SJCRH30 (cell line): ENCODE data around the gene PIGBOS1. TPM values are rescaled to one million over a fixed set of nuclear protein-coding genes. Genes with fewer than 3 reads are reported as not detected.

Source experiments
- total RNA-seq: library from RNA; depleted of rRNA; stranded (reverse); fragments of >200 nt; shearing (Covaris generic); gene quantifications from 2 replicates; pipeline ENCODE4 v1.2.3, GENCODE V29; 2014; rRNA removed

PIGBOS1 gene
- total RNA-seq, 1 experiment from 2014 or later, result 11.3 TPM

Other genes starting within 250 kb of the PIGBOS1 start
- 134 and 140 TPM in 2 replicates for gene RSL24D1, start 122.2 kb downstream of the PIGBOS1 start, total RNA-seq
- gene RAB27A, start 29.3 kb downstream of the PIGBOS1 start, total RNA-seq, result 7.0 and 12.2 TPM in 2 replicates
- 7.3 and 7.6 TPM in 2 replicates for gene PIGB, start 99 bp upstream of the PIGBOS1 start, total RNA-seq
- 5.4 and 6.2 TPM in 2 replicates for gene CCPG1, start 89.2 kb upstream of the PIGBOS1 start, total RNA-seq
- 0.20 TPM in 1 of 2 replicates, not detected in the other for gene PIERCE2, start 89.4 kb upstream of the PIGBOS1 start, total RNA-seq
- gene DNAAF4, start 189.1 kb upstream of the PIGBOS1 start, total RNA-seq, result 0.30 and 1.1 TPM in 2 replicates